Stimulated activated CD4-positive, alpha-beta T cell treated with anti-CD3 and anti-CD28 coated beads, Interleukin-4, amount 100 ng/mL, for 1 hour (primary cell): Measurements from ENCODE around the gene UNC13B.

Experiments used
- DNase-seq: peaks from one replicate; pipeline ENCODE4 v3.0.0-alpha.2; 2020

Gene UNC13B

DNA sequence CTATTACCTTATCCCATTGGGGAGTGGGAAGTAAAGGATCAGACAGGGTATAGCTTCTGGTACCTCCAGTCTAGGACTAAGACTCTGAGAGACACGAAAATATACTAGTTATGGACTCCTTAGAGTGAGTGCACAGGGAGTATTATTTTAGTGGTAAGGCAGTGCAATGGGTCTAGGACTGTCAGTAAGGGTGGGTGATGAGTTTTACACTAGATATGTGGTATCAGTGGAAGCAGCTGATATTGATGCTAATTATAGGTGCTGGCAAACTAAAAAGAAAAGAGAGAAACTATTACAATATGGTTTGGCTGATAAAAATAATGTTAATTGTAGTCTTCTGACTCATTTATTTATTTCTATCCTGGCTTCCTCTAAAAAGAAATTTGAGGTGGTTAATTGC lies 118.6 kb downstream of the UNC13B start:
- DNase-seq: no peak

GRCh38 chr9:35285731-35286130 lies 123.9 kb downstream of the UNC13B start:
- DNase-seq: no peak

DNA sequence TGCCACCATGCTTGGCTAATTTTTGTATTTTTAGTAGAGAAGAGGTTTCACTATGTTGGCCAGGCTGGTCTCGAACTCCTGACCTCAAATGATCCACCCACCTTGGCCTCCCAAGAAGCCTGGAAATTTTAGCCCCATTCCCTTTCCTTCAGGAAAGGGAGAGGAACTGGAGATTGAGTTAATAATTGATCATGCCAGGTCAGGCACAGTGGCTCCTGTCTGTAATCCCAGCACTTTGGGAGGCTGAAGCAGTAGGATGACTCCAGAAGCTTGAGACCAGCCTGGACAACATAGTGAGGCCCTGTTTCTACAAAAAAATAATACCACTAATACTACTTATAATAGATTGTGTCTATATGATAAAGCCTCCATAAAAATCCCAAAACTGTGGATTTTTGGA lies 124.6 kb downstream of the UNC13B start:
- DNase-seq: no peak

DNA sequence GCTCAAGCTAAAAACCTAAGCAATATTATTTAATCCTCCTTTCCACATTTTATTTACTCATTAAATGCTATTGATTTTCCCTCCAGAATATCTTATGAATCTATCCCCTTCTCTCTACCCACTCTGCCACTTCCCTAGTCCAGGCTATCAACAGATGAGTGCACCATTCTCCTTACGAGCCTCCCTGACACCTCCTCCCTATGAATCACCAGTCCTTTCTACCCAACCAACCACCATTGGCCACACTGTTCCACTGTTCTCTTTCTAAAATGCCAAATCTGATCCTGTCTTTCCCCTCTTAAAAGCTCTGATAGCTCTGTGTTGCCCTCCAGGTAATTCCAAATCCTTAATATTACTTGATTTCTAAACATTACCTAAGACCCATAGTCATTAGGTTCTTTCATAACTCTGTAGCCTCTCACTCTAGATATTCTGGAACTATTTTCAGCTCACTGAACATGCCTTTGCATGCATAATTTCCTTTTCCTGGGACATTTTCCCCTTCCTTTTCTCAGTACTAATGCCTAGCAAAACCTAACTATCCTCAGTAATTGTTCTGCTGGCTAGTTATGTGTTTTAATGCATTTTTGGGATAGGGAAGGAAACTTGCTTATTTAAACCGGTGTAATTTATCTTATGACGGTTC lies 126.3 kb downstream of the UNC13B start:
- no peak for DNase-seq

DNA sequence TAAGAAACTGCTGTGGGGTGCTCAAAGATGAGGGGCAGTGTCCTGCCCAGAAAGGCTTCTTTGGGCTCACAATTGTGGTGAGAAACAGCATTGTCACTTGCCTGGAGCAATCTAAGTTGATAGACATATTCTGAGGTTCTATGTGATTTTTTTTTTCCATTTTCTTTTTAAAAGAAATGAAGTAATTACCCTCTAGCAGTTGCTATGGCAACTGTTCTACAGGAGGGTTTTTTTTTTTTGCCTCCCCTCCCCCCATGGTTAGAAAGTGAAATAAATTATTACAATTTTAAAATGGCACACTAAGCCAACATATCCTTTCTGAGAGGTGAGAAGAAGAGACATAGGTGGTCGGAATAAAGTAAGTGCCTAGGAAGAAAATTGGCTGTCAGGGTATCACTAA lies 127.0 kb downstream of the UNC13B start:
- DNase-seq: no peak

GRCh38 chr9:35293376-35293964 lies 131.7 kb downstream of the UNC13B start:
- no peak for DNase-seq

GRCh38 chr9:35294066-35294465 lies 132.3 kb downstream of the UNC13B start:
- no peak for DNase-seq

- DNase-seq: no peak
Observed at GRCh38 chr9:35294556-35294955, 132.7 kb downstream of the UNC13B start.

- no peak for DNase-seq
Observed at GRCh38 chr9:35295369-35296036, 133.7 kb downstream of the UNC13B start.

- no peak for DNase-seq
Observed at GRCh38 chr9:35303567-35303966, 141.8 kb downstream of the UNC13B start.

DNA sequence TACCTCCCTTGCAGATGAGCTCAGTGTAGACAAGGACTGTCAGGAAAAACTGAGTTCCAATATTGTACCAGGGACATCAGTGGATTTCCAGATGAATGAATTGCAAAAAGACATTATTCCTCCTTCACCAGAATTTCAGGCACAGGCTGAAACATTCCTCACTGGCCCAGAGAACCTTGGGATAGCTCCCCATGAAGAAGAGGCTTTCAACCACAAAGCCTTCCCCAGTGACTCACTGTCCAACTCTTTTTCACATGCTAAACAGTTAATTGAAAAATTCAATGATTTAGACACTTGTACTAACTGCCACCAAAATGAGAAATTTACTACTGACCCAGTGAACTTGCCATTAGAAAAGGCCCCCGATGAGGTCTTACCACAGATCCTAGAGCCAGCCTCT lies 144.5 kb downstream of the UNC13B start:
- no peak for DNase-seq

DNA sequence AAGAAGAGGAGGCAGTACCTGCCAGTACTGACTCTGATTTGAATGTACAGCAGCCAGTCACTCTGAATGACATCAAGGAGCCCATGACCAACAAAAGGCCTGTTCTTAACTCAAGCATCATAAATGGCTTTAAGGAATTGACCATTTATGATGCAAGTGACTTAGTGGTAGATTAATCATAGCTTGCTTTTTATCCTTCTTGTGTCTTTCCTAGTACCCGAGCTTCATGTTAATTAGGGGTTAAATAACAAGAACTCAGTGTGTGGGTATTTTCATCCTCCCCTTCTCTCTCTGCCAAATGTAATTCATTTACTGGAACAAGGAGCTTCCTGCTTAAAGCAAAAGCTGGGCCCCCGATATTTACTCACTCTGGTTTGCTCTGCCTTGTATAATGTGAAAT lies 146.5 kb downstream of the UNC13B start:
- no peak for DNase-seq

DNA sequence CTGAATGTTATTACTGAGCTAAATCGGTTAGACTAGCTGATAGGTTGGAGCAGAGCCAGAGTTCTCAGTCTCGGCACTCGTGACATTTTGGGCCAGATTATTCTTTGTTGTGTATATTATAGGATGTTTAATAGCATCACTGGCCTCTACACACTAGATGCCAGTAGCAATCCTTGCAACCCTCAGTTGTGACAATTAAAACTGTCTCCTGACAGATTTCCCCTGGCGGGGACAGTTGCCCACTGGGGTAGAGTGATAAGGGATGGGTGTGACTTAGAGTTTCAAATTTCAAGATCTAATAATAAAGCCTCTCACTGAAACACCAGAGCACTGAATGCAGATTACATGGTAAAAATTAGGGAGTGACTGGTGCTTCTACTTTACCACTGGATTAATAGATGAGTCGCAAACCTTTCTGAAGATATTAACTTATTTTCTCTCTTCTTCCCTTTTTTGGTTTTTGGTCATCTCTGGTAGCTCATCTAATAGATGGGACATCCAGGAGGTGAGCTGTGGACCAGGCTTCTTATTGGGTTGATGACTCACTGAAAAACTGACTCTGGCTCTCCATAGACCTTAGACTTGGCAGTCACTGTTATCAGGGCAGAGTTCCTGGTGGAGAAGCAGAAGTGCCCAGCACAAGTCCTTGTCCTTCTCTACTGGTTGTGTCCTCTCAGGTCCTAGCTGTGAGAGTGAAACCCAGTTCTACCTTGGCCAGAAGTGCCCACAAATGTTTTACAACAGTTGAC lies 150.3 kb downstream of the UNC13B start:
- no peak for DNase-seq

GRCh38 chr9:35313460-35313859 lies 151.7 kb downstream of the UNC13B start:
- DNase-seq: no peak

DNA sequence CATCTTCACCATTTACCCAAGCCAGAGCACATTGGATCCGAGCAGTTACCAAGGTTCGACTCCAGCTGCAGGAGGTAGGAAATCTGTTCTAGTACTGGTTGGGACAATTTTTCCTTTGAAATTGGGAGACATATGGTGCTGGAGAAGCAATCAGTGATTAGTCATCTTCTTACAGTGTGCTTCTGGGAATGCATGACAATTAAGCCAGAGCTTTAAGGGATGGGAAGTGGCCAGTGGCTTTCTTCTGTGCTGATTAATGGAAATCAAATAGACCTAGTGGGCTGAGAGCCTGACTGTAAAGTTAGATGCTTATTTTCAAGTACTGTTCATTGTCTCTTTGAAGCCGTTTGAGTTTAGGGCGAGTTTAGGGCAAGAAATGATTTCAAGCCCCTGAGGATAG lies 152.1 kb downstream of the UNC13B start:
- DNase-seq: no peak

DNA sequence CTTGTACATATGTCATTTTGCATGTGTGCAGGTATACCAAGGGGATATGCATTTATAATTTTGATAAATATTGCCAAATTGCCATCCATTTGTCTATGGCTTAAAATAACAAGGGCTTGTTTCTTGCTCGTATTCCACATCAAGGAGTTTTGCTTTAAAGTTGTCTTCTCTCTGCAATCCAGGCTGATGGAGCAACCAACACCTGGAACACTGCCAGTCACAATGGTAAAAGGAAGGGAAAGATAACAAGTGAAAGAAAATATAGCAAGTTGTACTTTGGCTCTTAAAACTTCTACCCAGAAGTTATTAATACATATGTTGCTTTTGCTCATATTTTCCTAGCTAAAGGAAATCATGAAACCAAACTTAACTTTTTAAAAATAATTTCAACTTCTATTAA lies 156.9 kb downstream of the UNC13B start:
- DNase-seq: no peak

GRCh38 chr9:35322075-35322885 lies 160.5 kb downstream of the UNC13B start:
- no peak for DNase-seq

- no peak for DNase-seq
Observed at GRCh38 chr9:35324966-35325365, 163.2 kb downstream of the UNC13B start.

GRCh38 chr9:35333551-35333950 lies 171.7 kb downstream of the UNC13B start:
- no peak for DNase-seq

DNA sequence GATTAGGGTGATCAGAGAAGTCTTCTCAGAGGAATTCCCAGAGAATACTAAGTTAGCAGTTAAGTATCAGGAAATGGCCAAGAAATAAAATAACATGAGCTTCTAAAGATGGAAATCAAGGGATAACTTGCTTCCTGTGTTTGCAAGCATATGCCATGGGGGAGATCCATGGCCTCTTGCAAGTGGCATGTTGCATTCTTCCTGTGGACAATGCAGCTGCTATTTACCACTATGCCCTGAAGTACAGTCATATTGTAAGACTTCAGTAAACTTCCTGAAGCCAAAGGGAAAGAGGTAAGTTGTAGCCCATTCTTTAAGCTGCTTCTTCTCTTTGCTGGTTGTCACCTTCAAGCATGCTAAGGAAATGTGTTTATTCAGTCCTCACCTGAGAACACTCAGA lies 173.4 kb downstream of the UNC13B start:
- no peak for DNase-seq

GRCh38 chr9:35338086-35338485 lies 176.3 kb downstream of the UNC13B start:
- DNase-seq: no peak

- DNase-seq: no peak
Observed at GRCh38 chr9:35338561-35339274, 176.9 kb downstream of the UNC13B start.
